PC-9 (cell line): Measurements from ENCODE around the gene C1orf232. TPM values are rescaled to one million over a fixed set of nuclear protein-coding genes. Genes with fewer than 3 reads are reported as not detected.

Source experiments
- BruUV-seq: library from RNA; stranded (reverse); fragments of 400-500 nt; replicated peaks from 2 replicates; lab custom pipeline; 2021; lab: Mats Ljungman, UMichigan
- CTCF ChIA-PET: fragments of 300-600 bp; sonication (Branson Sonifier 250); formaldehyde crosslinking; loops from one replicate; lab custom pipeline; 2022; ENCODE audit warnings: antibody characterized with exemption; lab: Charles Lee
- POLR2A ChIA-PET: fragments of 300-600 bp; sonication (Branson Sonifier 250); formaldehyde crosslinking; loops from one replicate; lab custom pipeline; 2022; ENCODE audit warnings: antibody characterized with exemption; ENCODE audit not compliant: unreplicated experiment; lab: Charles Lee
- DNase-seq, 2 experiments: peaks; one replicate each; pipeline versions ENCODE4 v3.0.0 to v3.0.0-alpha.2; 2015 to 2022; ENCODE audit warnings: mixed read lengths in 1 of 2
- H2AFZ ChIP-seq: fragments of 200-600 bp; sonication (generic); 2 replicates; pipeline ENCODE4 v1.8.1; 2017; ENCODE audit warnings: antibody characterized with exemption
- H3F3A ChIP-seq: fragments of 200-600 bp; sonication (generic); 2 replicates; pipeline ENCODE4 v1.8.1; 2017; ENCODE audit warnings: antibody characterized with exemption, mild to moderate bottlenecking, low read depth; ENCODE audit not compliant: insufficient read depth
- H3K27ac ChIP-seq: fragments of 200-600 bp; sonication (generic); 2 replicates; pipeline ENCODE4 v1.6.1; 2016; ENCODE audit warnings: mixed run types
- H3K27me3 ChIP-seq: fragments of 200-600 bp; sonication (generic); 2 replicates; pipeline ENCODE4 v1.6.1; 2016; ENCODE audit warnings: low read depth, mixed run types; ENCODE audit not compliant: insufficient read depth
- H3K36me3 ChIP-seq: fragments of 200-600 bp; sonication (generic); 2 replicates; pipeline ENCODE4 v1.6.1; 2016; ENCODE audit warnings: low read depth, mixed run types
- H3K4me1 ChIP-seq: fragments of 200-600 bp; sonication (generic); replicated peaks from 2 replicates; pipeline ENCODE4 v1.6.1; 2016; ENCODE audit warnings: mixed run types; ENCODE audit not compliant: insufficient read depth
- H3K4me2 ChIP-seq: fragments of 200-600 bp; sonication (generic); 2 replicates; pipeline ENCODE4 v1.6.1; 2017; ENCODE audit warnings: mixed run types
- H3K4me3 ChIP-seq: fragments of 200-600 bp; sonication (generic); 2 replicates; pipeline ENCODE4 v1.6.1; 2016; ENCODE audit warnings: mixed run types
- H3K79me2 ChIP-seq: fragments of 200-600 bp; sonication (generic); 2 replicates; pipeline ENCODE4 v1.6.1; 2017; ENCODE audit warnings: low read depth, mixed run types
- H3K9me2 ChIP-seq: fragments of 200-600 bp; sonication (generic); 2 replicates; pipeline ENCODE4 v1.8.1; 2017; ENCODE audit warnings: mild to moderate bottlenecking; ENCODE audit not compliant: insufficient read depth
- H3K9me3 ChIP-seq: fragments of 200-600 bp; sonication (generic); 2 replicates; pipeline ENCODE4 v1.8.1; 2016; ENCODE audit warnings: low read depth; ENCODE audit not compliant: insufficient read depth
- H4K20me1 ChIP-seq: fragments of 200-600 bp; sonication (generic); 2 replicates; pipeline ENCODE4 v1.8.1; 2017; ENCODE audit not compliant: insufficient read depth
- EZH2 ChIP-seq: fragments of 200-600 bp; sonication (generic); IDR thresholded peaks from 2 replicates; pipeline ENCODE4 v1.8.0; 2017; ENCODE audit warnings: antibody characterized with exemption, low read depth
- intact Hi-C: fragments of 100-400 bp; cut with micrococcal nuclease; formaldehyde crosslinking; loops from one replicate; pipeline ENCODE4 v1.10.0; 2022; ENCODE audit not compliant: unreplicated experiment
- total RNA-seq: library from RNA; stranded (reverse); gene quantifications from 2 replicates; pipeline ENCODE4 v1.2.3, GENCODE V29; 2021
- TF ChIP-seq, protein P1 (sequence below): fragments of 200-600 bp; sonication (generic); conservative IDR thresholded peaks from 2 replicates; pipeline ENCODE4 v1.6.1; 2017; ENCODE audit warnings: mixed run types, antibody characterized with exemption, mild to moderate bottlenecking, moderate library complexity

The C1orf232 gene
- total RNA-seq, 1 experiment from 2014 or later: not detected

DNA sequence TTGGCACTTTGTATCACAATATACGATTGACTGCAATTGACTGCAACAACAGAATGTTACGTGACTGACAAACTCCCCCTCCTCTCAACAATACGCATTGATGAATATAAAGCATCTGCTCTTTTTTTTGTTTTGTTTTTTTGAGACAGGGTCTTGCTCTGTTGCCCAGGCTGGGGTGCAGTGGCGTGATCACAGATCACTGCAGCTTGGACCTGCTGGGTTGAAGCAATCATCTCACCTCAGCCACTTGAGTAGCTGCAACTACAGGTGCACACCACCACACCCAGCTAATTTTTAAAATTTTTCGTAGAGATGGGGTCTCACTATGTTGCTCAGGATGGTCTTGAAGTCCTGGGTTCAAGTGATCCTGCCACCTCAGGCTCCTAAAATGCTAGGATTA, 44.0 kb upstream of the C1orf232 start:
- ChIA-PET CTCF (no interaction called here), POLR2A (no interaction called here)
- H3K4me2 ChIP-seq: no peak overlapping the region
- intact Hi-C loops: no loop called here
- H2AFZ ChIP-seq: no peak overlapping the region
- H3K36me3 ChIP-seq: no peaks in the 10 kb centered on the region
- H3K9me3 ChIP-seq: no peaks in the 10 kb centered on the region
- no peaks in the 10 kb centered on the region for H3K27me3 ChIP-seq
- DNase-seq: no peak
- H3K4me1 ChIP-seq: no peaks in the 10 kb centered on the region
- H4K20me1 ChIP-seq: no peaks in the 10 kb centered on the region
- TF ChIP-seq, protein P1, sequence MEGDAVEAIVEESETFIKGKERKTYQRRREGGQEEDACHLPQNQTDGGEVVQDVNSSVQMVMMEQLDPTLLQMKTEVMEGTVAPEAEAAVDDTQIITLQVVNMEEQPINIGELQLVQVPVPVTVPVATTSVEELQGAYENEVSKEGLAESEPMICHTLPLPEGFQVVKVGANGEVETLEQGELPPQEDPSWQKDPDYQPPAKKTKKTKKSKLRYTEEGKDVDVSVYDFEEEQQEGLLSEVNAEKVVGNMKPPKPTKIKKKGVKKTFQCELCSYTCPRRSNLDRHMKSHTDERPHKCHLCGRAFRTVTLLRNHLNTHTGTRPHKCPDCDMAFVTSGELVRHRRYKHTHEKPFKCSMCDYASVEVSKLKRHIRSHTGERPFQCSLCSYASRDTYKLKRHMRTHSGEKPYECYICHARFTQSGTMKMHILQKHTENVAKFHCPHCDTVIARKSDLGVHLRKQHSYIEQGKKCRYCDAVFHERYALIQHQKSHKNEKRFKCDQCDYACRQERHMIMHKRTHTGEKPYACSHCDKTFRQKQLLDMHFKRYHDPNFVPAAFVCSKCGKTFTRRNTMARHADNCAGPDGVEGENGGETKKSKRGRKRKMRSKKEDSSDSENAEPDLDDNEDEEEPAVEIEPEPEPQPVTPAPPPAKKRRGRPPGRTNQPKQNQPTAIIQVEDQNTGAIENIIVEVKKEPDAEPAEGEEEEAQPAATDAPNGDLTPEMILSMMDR: no peak
- TF ChIP-seq EZH2: no peak
- no peak overlapping the region for H3K27ac ChIP-seq
- H3K4me3 ChIP-seq: no peak overlapping the region
- no peaks in the 10 kb centered on the region for H3K79me2 ChIP-seq
- no peaks in the 10 kb centered on the region for H3K9me2 ChIP-seq
- no peaks in the 10 kb centered on the region for H3F3A ChIP-seq
- no TSS peak for BruUV-seq

- Histone ChIP-seq H3K4me1 (no peaks in the 10 kb centered on the region), H3F3A (no peaks in the 10 kb centered on the region), H3K27me3 (no peaks in the 10 kb centered on the region), H4K20me1 (no peaks in the 10 kb centered on the region), H3K36me3 (no peaks in the 10 kb centered on the region), H3K79me2 (no peaks in the 10 kb centered on the region), H3K9me2 (no peaks in the 10 kb centered on the region), H3K4me3 (no peak overlapping the region), H3K27ac (no peak overlapping the region), H3K4me2 (no peak overlapping the region), H3K9me3 (no peaks in the 10 kb centered on the region), H2AFZ (no peak overlapping the region)
- intact Hi-C loops: no loop called here
- ChIA-PET POLR2A (no interaction called here), CTCF (interaction anchor here (0.6 kb wide), 2 partner anchors 33 to 252 kb away, joined by 6 read pairs; partner anchors contain the start of gene CNKSR1)
- TF ChIP-seq EZH2: no peak
- TF ChIP-seq, protein P1: no peak
- no peak for DNase-seq
- no TSS peak for BruUV-seq
Observed at GRCh38 chr1:26210147-26210870, 41.5 kb upstream of the C1orf232 start.

- no peak overlapping the region for H3K4me3 ChIP-seq
- POLR2A ChIA-PET: no interaction called here
- CTCF ChIA-PET: no interaction called here
- H3K4me1 ChIP-seq: no peaks in the 10 kb centered on the region
- intact Hi-C loops: no loop called here
- no peaks in the 10 kb centered on the region for H3F3A ChIP-seq
- H3K9me2 ChIP-seq: no peaks in the 10 kb centered on the region; the same call in 1 of the 2 replicates
- no peak overlapping the region for H3K27ac ChIP-seq
- no peaks in the 10 kb centered on the region for H3K36me3 ChIP-seq
- no peak for DNase-seq
- TF ChIP-seq, protein P1: no peak
- TF ChIP-seq EZH2: no peak
- no peak overlapping the region for H2AFZ ChIP-seq
- H4K20me1 ChIP-seq: no peaks in the 10 kb centered on the region
- H3K79me2 ChIP-seq: no peaks in the 10 kb centered on the region
- peaks cover 12% of the 10 kb centered on the region; the same call in 1 of the 2 replicates for H3K27me3 ChIP-seq
- no peak overlapping the region for H3K4me2 ChIP-seq
- no peaks in the 10 kb centered on the region for H3K9me3 ChIP-seq
- no TSS peak for BruUV-seq
Observed at GRCh38 chr1:26203642-26204318, 35.0 kb upstream of the C1orf232 start.
